Activated naive CD4-positive, alpha-beta T cell treated with anti-CD3 and anti-CD28 coated beads, Interleukin-2, amount 50 U/mL, for 16 hours (primary cell): ENCODE measurements around the gene CYS1.
"Not testable (repeated sequence)": the region's sequence is repeated elsewhere in the genome, so short reads cannot be mapped to it uniquely, and the experiment has no call there.

Experiments used
- DNase-seq: peaks from one replicate; pipeline ENCODE4 v3.0.0-alpha.2; 2020

CYS1 gene

DNA sequence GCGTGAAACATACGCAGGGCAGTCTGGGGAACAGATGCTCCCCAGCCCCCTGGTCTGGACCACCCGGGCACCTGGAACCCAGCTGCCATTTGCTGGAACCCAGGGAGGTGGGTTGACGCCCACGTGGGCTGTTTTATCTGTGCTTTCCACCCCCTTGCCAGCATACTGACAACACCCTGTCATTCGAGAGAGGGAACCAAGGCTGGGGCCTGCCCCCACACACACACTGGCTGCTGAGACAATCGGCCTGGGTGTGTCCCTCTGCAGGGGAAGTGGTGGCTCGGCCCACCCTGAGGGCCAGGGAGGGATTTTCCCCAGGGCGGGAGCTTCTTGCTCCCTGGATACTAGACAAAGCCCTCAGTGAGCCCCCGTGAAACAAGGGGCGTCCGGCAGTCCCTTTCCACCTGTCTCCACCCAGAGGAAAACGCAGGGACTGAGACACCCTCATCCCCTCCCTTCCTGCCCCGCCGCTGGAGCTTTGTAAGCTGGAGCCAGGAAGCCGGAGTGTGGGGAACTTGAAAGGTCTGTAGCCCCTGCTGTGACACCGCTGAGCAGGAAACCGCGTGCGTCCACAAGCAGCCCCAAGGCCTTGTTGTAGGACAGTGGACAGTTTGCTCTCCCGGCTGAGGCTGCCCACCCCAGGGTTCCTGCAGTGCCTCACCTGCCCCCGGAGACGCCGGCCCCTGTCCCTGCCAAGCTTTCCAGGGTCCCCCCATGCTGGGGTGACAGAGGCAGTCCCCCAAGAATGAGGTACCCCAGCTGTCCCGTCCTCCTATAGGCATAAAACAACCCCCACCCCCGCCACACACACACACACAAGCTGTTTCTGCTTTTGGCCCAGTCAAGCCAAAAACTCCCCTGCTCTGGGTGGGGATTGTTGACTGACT lies 51.0 kb downstream of the CYS1 start:
- DNase-seq: peak; percentile 34

GRCh38 chr2:10028407-10028987 lies 51.7 kb downstream of the CYS1 start:
- no peak for DNase-seq

- no peak for DNase-seq
Measured at GRCh38 chr2:10027660-10028330, 52.4 kb downstream of the CYS1 start.

- DNase-seq: no peak
Measured at GRCh38 chr2:10026940-10027569, 53.2 kb downstream of the CYS1 start.

- DNase-seq: no peak
Measured at GRCh38 chr2:10022966-10023662, 57.1 kb downstream of the CYS1 start.

- DNase-seq: no peak
Measured at GRCh38 chr2:10022445-10022844, 57.8 kb downstream of the CYS1 start.

GRCh38 chr2:10022041-10022421 lies 58.2 kb downstream of the CYS1 start:
- DNase-seq: no peak

DNA sequence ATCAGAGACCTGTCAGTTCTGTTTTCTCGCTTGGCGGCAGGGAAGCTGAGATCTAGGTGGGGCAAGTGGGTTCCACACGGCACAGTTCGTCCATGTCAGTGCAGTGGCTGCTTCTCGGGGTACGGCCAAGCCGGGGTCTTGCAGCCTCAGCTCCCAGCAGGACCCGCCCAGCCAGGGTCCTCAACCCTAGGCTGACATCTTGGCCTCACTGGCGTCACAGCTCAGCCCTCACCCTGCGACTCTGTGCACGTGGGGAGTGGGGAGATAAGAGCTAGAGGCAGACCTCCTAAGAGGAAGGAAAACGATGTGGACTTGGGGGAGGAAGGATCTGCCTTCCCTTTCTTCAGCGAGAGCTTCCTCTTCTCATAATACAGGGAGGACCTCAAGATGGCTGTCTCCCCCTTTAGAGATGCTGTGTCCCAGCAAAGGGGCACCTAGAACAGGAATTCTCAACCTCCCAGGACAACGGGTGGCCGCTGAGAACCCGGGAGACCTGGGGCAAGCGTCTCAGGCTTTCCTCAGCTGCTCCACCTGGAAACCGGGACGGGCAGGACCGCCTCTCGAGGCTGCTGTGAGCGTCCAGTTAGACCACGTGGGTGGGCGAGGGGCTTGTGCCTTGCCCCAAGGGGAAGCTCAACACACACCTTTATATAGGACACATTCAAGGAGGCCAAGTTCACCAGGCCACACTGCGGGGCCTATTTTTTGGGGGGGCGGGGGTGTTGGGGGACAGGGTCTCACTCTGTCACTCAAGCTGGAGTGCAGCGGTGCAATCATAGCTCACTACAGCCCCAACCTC lies 60.4 kb downstream of the CYS1 start:
- no peak for DNase-seq

GRCh38 chr2:10019174-10019573 lies 61.0 kb downstream of the CYS1 start:
- DNase-seq: no peak

DNA sequence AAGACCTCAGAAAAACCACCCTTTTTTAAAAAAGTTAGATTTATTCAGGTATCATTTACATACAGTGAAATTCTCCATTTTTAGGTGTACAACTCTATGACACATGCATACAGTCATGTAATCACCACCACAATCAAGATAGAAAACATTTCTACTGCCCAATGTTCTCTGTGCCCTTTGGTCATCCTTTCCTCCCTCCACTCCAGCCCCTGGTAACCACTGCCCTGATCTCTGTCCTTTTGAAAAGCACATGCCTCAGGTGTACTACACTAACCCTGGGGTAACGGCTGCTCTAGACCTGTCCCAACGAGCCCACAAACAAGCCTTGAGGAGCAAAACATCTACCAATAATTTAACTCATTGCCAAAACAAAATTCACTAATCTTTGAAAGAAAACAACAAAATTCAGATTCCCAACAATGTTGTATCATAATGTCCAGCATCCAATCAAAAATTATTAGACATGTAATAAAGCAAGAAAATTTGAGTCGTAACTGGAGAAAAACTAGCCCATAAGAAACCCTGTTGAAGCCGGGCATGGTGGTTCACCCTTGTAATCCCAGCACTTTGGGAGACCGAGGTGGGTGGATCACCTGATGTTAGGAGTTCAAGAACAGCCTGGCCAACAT lies 62.8 kb downstream of the CYS1 start:
- no peak for DNase-seq

DNA sequence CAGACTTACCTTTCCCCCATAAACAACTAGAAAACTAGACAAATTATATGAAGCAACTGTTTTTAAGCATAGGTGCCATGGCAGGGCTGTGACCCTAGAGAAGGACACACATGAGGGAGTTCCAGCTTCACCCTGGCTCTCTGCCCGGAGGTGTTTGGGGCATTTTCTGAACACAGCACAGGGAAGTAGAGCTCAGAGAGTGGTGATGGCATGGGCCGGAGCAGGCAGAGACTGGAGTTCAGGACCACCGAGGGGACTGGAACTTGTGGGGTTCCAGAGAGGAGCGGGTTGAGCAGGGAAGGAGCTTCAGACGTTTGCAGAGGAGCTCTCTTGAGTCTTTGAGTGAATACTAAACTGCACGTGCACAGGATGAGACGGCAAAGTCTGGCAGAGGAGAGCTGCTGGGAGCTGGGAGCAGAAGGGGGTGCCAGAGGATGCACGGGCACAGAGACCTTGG lies 63.4 kb downstream of the CYS1 start:
- no peak for DNase-seq

DNA sequence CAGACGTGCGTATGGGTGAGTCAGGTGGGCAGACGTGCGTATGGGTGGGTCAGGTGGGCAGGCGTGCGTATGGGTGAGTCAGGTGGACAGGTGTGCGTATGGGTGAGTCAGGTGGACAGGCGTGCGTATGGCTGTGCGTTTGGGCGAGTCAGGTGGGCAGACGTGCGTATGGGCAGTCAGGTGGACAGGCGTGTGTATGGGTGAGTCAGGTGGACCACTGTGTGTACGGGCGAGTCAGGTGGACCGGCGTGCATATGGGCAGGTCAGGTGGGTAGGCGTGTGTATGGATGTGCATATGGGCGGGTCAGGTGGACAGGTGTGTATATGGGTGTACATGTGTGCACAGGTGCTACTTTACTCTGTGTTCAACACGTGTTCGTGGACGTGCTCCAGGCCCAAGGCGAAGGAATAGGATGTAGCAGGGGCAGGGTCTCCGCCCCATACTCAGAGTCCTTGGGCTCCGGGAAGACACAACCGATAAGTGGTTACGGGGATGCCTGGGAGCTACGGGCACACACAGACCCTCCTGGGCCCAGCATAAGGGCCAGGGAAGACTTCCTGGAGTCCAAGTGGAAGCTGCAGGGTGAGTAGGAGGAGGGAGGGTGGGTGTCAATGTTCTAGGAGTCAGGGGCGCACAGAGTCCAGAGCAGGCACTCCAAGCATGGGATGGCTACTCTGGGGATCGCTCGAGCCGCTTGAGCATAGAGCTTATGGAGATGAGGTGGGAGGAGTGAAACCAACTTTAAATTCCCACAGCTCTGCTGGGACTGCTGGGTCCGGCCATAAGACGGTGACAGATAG lies 64.0 kb downstream of the CYS1 start:
- no peak for DNase-seq

GRCh38 chr2:10015376-10015989 lies 64.7 kb downstream of the CYS1 start:
- not testable (repeated sequence) for DNase-seq

DNA sequence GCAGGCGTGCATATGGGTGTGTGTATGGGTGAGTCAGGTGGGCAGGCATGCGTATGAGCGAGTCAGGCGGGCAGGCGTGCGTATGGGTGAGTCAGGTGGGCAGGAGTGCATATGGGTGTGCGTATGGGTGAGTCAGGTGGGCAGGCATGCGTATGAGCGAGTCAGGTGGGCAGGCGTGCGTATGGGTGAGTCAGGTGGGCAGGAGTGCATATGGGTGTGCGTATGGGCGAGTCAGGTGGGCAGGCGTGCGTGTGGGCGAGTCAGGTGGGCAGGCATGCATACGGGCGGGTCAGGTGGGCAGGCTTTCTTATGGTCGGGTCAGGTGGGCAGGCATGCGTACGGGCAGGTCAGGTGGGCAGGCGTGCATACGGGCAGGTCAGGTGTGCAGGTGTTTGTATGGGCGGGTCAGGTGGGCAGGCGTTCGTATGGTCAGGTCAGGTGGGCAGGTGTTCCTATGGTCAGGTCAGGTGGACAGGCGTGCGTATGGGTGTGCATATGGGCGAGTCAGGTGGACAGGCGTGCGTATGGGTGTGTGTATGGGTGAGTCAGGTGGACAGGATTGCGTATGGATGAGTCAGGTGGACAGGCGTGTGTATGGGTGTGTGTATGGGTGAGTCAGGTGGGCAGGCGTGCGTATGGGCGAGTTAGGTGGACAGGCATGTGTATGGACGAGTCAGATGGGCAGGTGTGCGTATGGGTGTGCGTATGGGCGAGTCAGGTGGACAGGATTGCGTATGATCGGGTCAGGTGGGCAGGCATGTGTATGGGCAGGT lies 65.6 kb downstream of the CYS1 start:
- no peak for DNase-seq

DNA sequence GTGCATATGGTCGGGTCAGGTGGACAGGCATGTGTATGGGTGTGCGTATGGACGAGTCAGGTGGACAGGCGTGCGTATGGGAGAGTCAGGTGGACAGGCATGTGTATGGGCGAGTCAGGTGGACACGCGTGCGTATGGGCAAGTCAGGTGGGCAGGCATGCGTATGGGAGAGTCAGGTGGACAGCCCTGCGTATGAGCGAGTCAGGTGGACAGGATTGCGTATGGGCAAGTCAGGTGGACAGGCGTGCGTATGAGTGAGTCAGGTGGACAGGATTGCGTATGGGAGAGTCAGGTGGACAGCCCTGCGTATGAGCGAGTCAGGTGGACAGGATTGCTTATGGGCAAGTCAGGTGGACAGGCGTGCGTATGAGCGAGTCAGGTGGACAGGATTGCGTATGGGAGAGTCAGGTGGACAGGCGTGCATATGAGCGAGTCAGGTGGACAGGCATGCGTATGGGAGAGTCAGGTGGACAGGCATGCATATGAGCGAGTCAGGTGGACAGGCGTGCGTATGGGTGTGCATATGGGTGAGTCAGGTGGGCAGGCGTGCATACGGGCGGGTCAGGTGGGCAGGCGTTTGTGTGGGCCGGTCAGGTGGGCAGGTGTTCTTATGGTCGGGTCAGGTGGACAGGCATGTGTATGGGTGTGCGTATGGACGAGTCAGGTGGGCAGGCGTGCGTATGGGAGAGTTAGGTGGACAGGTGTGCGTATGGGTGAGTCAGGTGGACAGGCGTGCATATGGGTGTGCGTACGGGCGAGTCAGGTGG lies 66.4 kb downstream of the CYS1 start:
- DNase-seq: not testable (repeated sequence)

GRCh38 chr2:10012963-10013461 lies 67.2 kb downstream of the CYS1 start:
- DNase-seq: no peak

DNA sequence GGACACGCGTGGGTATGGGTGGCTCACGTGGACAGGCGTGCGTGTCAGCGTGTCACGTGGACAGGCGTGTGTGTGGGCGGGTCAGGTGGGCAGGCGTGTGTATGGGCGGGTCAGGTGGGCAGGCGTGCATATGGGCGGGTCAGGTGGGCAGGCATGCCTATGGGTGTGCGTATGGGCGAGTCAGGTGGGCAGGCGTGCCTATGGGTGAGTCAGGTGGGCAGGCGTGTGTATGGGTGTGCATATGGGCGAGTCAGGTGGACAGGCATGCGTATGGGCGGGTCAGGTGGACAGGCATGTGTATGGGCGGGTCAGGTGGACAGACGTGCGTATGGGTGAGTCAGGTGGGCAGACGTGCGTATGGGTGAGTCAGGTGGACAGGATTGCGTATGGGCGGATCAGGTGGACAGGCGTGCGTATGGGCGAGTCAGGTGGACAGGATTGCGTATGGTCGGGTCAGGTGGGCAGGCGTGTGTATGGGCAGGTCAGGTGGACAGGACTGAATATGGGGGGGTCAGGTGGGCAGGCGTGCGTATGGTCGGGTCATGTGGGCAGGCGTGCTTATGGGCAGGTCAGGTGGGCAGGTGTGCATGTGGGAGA lies 67.7 kb downstream of the CYS1 start:
- DNase-seq: not testable (repeated sequence)
